Mucosa of stomach (tissue), 1 donor: ENCODE data around the gene ZSWIM6.
"Not testable (repeated sequence)": the region's sequence is repeated elsewhere in the genome, so short reads cannot be mapped to it uniquely, and the experiment has no call there.

Experiments
- H3K27me3 ChIP-seq: one replicate; pipeline ENCODE4 v1.7.0; 2013; ENCODE audit warnings: mild to moderate bottlenecking, low read length; ENCODE audit not compliant: control insufficient read depth, insufficient read depth
- H3K36me3 ChIP-seq: one replicate; pipeline ENCODE4 v1.7.0; 2013; ENCODE audit warnings: low read length; ENCODE audit not compliant: control insufficient read depth, insufficient read depth
- H3K4me1 ChIP-seq: one replicate; pipeline ENCODE4 v1.7.0; 2013; ENCODE audit warnings: mild to moderate bottlenecking, low read length; ENCODE audit not compliant: control insufficient read depth, insufficient read depth
- H3K4me3 ChIP-seq: one replicate; pipeline ENCODE4 v1.7.0; 2013; ENCODE audit warnings: low read length
- H3K9ac ChIP-seq: one replicate; pipeline ENCODE4 v1.7.0; 2013; ENCODE audit warnings: mild to moderate bottlenecking, low read length, moderate library complexity
- H3K9me3 ChIP-seq: one replicate; pipeline ENCODE4 v1.7.0; 2013; ENCODE audit warnings: mild to moderate bottlenecking, low read length, moderate library complexity; ENCODE audit not compliant: control insufficient read depth
- donor health status: Pancreatic carcinoma.

ZSWIM6 gene

GRCh38 chr5:61407706-61408270 is 75.7 kb downstream of the ZSWIM6 start:
- Histone ChIP-seq H3K4me1 (peaks cover 10% of the 10 kb centered on the region), H3K9me3 (no peaks in the 10 kb centered on the region), H3K27me3 (no peaks in the 10 kb centered on the region), H3K36me3 (no peaks in the 10 kb centered on the region), H3K4me3 (no peak overlapping the region), H3K9ac (no peak overlapping the region)

DNA sequence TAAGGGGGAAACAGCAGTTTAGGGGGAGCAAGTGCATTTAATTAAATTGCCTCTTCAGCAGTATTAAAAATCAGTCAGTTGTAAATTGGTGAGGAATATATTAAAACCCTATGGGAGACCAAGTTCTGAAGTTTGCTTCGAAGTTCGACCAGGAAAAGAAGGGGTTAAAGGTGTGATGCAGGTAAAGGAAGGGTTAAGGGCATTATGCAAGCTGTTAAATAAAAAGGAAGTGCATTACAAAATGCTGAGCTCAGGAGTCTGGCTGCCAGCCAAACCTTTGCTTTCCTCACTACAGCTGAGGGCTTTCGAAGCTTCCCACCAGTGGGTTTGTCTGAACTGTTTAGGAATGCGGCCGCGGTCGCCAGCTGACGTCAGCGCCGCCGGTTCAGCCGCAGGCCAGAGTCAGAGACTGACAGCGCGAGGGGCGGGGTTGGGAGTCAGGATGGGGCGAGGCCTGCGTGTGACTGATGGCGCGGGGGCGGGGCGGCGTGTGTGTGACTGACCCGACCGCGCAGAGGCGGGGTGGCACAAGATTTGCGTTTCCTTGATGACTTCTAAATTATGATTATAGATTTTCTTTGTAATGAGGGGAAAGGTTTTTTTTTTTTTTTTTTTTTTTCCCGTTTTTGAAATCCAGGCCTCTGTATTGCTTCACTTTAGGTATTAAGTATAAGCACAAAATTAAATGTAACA is 76.6 kb downstream of the ZSWIM6 start:
- Histone ChIP-seq H3K36me3 (no peaks in the 10 kb centered on the region), H3K9ac (no peak overlapping the region), H3K4me3 (no peak overlapping the region), H3K9me3 (no peaks in the 10 kb centered on the region), H3K27me3 (no peaks in the 10 kb centered on the region), H3K4me1 (peaks cover 10% of the 10 kb centered on the region)

- Histone ChIP-seq H3K9ac (no peak overlapping the region), H3K36me3 (no peaks in the 10 kb centered on the region), H3K9me3 (no peaks in the 10 kb centered on the region), H3K4me1 (peaks cover 10% of the 10 kb centered on the region), H3K27me3 (no peaks in the 10 kb centered on the region), H3K4me3 (no peak overlapping the region)
Observed at GRCh38 chr5:61409568-61409967, 77.5 kb downstream of the ZSWIM6 start.

GRCh38 chr5:61410811-61411210 is 78.8 kb downstream of the ZSWIM6 start:
- Histone ChIP-seq H3K27me3 (no peaks in the 10 kb centered on the region), H3K9me3 (no peaks in the 10 kb centered on the region), H3K36me3 (no peaks in the 10 kb centered on the region), H3K9ac (no peak overlapping the region), H3K4me3 (no peak overlapping the region), H3K4me1 (peaks cover 13% of the 10 kb centered on the region)

- H3K27me3 ChIP-seq = no peaks in the 10 kb centered on the region
- peaks cover 13% of the 10 kb centered on the region for H3K4me1 ChIP-seq
- no peaks in the 10 kb centered on the region for H3K36me3 ChIP-seq
- H3K4me3 ChIP-seq = no peak overlapping the region
- no peaks in the 10 kb centered on the region for H3K9me3 ChIP-seq
- no peak overlapping the region for H3K9ac ChIP-seq
Observed at GRCh38 chr5:61412361-61412760, 80.3 kb downstream of the ZSWIM6 start.

- peaks cover 13% of the 10 kb centered on the region for H3K4me1 ChIP-seq
- not testable (repeated sequence) for H3K27me3 ChIP-seq, H3K9me3 ChIP-seq, H3K4me3 ChIP-seq, H3K36me3 ChIP-seq, H3K9ac ChIP-seq
Observed at GRCh38 chr5:61413205-61413604, 81.1 kb downstream of the ZSWIM6 start.

DNA sequence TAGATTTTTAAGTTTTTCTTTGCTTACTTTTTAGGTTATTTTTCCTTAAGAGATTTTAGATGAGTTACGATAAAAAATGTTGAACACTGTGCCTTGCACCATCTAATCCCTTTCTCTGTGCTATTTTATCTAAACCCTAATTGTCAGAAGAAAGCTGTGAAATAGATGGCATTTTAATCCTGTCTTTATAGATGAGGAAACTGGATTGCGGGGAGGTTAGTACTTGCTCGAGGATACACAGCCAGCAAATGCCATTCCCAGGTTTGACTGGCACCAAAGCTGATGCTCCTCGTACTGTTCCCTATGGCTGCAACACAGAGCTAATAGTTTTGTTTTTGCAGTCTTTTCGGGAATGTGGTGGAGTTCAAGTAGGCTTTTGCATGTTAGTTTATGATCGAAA is 82.7 kb downstream of the ZSWIM6 start:
- no peaks in the 10 kb centered on the region for H3K9me3 ChIP-seq
- H3K4me3 ChIP-seq = no peak overlapping the region
- no peak overlapping the region for H3K9ac ChIP-seq
- no peaks in the 10 kb centered on the region for H3K27me3 ChIP-seq
- peaks cover 5% of the 10 kb centered on the region for H3K4me1 ChIP-seq
- H3K36me3 ChIP-seq = no peaks in the 10 kb centered on the region

DNA sequence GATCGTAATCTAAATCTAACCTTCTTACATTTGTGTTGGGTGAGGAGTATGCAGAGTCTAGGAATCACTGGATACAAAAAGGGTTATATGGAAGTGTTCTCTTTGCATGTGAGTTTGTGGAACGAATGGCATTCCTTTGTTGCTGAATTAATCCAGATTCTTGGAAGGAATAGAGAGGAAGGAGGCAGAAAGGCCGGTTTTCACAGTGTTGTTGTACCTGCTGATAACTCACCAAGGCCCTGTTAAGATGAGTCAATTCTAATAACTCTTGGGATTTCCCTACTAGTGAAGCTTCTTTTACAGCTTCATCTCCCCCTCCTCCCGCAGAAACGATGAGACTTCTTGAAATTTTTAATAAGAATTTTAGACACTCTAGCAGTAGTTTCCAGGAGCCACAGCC is 84.0 kb downstream of the ZSWIM6 start:
- Histone ChIP-seq H3K27me3 (no peaks in the 10 kb centered on the region), H3K4me1 (peaks cover 3% of the 10 kb centered on the region), H3K36me3 (no peaks in the 10 kb centered on the region), H3K4me3 (no peak overlapping the region), H3K9me3 (no peaks in the 10 kb centered on the region), H3K9ac (no peak overlapping the region)

- H3K27me3 ChIP-seq = no peaks in the 10 kb centered on the region
- H3K4me3 ChIP-seq = no peak overlapping the region
- no peak overlapping the region for H3K9ac ChIP-seq
- no peaks in the 10 kb centered on the region for H3K36me3 ChIP-seq
- peaks cover 3% of the 10 kb centered on the region for H3K4me1 ChIP-seq
- no peaks in the 10 kb centered on the region for H3K9me3 ChIP-seq
Observed at GRCh38 chr5:61416420-61416819, 84.4 kb downstream of the ZSWIM6 start.

- Histone ChIP-seq H3K9me3 (no peaks in the 10 kb centered on the region), H3K27me3 (no peaks in the 10 kb centered on the region), H3K9ac (no peak overlapping the region), H3K4me3 (no peak overlapping the region), H3K4me1 (peaks cover 3% of the 10 kb centered on the region), H3K36me3 (no peaks in the 10 kb centered on the region)
Observed at GRCh38 chr5:61417340-61417739, 85.3 kb downstream of the ZSWIM6 start.

GRCh38 chr5:61417851-61418250 is 85.8 kb downstream of the ZSWIM6 start:
- Histone ChIP-seq H3K4me3 (no peak overlapping the region), H3K9me3 (no peaks in the 10 kb centered on the region), H3K9ac (no peak overlapping the region), H3K4me1 (peaks cover 3% of the 10 kb centered on the region), H3K36me3 (no peaks in the 10 kb centered on the region), H3K27me3 (no peaks in the 10 kb centered on the region)

GRCh38 chr5:61419106-61419505 is 87.0 kb downstream of the ZSWIM6 start:
- Histone ChIP-seq H3K4me3 (no peak overlapping the region), H3K4me1 (peaks cover 3% of the 10 kb centered on the region), H3K36me3 (no peaks in the 10 kb centered on the region), H3K9ac (no peak overlapping the region), H3K27me3 (no peaks in the 10 kb centered on the region), H3K9me3 (no peaks in the 10 kb centered on the region)

GRCh38 chr5:61420016-61420415 is 88.0 kb downstream of the ZSWIM6 start:
- Histone ChIP-seq H3K36me3 (no peaks in the 10 kb centered on the region), H3K9me3 (no peaks in the 10 kb centered on the region), H3K4me1 (peaks cover 2% of the 10 kb centered on the region), H3K4me3 (no peak overlapping the region), H3K27me3 (no peaks in the 10 kb centered on the region), H3K9ac (no peak overlapping the region)
